ENCODE results near the gene FILIP1.

DNA sequence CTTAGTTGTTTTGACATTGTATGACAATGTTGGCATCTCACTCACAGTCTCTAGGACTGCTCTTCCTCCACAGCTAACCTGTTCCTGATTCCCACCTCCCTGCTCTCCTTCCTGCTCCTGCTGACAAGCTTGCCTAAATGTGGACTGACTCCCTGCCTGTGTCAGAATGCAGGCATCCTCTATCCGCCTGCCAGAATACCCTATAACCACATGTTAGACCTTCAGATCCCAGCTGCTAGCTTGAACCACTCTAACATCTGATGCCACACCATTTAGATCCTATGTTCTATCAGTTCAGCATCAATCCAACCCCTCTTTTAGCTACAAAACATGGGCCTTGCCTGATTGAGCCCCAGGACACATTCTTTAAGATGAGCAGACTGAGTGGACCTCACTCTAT, 12.2 kb downstream of the FILIP1 start:
- TF ChIP-seq, protein P1, sequence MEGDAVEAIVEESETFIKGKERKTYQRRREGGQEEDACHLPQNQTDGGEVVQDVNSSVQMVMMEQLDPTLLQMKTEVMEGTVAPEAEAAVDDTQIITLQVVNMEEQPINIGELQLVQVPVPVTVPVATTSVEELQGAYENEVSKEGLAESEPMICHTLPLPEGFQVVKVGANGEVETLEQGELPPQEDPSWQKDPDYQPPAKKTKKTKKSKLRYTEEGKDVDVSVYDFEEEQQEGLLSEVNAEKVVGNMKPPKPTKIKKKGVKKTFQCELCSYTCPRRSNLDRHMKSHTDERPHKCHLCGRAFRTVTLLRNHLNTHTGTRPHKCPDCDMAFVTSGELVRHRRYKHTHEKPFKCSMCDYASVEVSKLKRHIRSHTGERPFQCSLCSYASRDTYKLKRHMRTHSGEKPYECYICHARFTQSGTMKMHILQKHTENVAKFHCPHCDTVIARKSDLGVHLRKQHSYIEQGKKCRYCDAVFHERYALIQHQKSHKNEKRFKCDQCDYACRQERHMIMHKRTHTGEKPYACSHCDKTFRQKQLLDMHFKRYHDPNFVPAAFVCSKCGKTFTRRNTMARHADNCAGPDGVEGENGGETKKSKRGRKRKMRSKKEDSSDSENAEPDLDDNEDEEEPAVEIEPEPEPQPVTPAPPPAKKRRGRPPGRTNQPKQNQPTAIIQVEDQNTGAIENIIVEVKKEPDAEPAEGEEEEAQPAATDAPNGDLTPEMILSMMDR (IDR thresholded peaks at IDR 0.05; ENCODE audit: insufficient read depth, low read length, poor library complexity, severe bottlenecking) = no peak
- TF ChIP-seq EZH2phosphoT487 (conservative IDR thresholded peaks at IDR 0.05; ENCODE audit: low read length) = no peak

Measured in SU-DHL-6 (cell line).